H1 (cell line): ENCODE data around the gene VRK3. TPM values are rescaled to one million over a fixed set of nuclear protein-coding genes. Genes with fewer than 3 reads are reported as not detected.

Source experiments
- CTCF ChIA-PET: fragments of 300-600 bp; sonication (Branson Sonifier 250); formaldehyde crosslinking; loops from one replicate; lab custom pipeline; 2021; ENCODE audit not compliant: partially characterized antibody; lab: Charles Lee
- POLR2A ChIA-PET: fragments of 300-600 bp; sonication (Branson Sonifier 250); formaldehyde crosslinking; loops from one replicate; lab custom pipeline; 2021; ENCODE audit warnings: inconsistent platforms; ENCODE audit not compliant: partially characterized antibody; lab: Charles Lee
- DNase-seq, 2 experiments: peaks; one replicate each; pipeline versions ENCODE4 v3.0.0 to v3.0.0-alpha.2; 2010 to 2022; ENCODE audit warnings: low spot score in 2 of 2, low read depth in 1 of 2, mixed read lengths in 1 of 2
- FAIRE-seq: peaks from 2 replicates; lab custom pipeline; 2011; peaks lifted over from hg19 to GRCh38; lab: Jason Lieb, UNC
- H2AFZ ChIP-seq: 2 replicates; pipeline ENCODE4 v1.8.1; 2012; ENCODE audit warnings: low read length, inconsistent platforms
- H2AK5ac ChIP-seq: 2 replicates; pipeline ENCODE4 v1.6.1; 2013; ENCODE audit warnings: low read depth, low read length
- H2BK120ac ChIP-seq: replicated peaks from 2 replicates; pipeline ENCODE3; 2013; ENCODE audit warnings: low read depth, low read length, inconsistent platforms
- H2BK12ac ChIP-seq: 2 replicates; pipeline ENCODE4 v1.6.1; 2013; ENCODE audit warnings: low read depth, low read length
- H2BK15ac ChIP-seq: 2 replicates; pipeline ENCODE4 v1.6.1; 2013; ENCODE audit warnings: low read length
- H2BK20ac ChIP-seq: 2 replicates; pipeline ENCODE4 v1.6.1; 2013; ENCODE audit warnings: low read length
- H2BK5ac ChIP-seq: 2 replicates; pipeline ENCODE4 v1.6.1; 2013; ENCODE audit warnings: low read depth, low read length
- H3K14ac ChIP-seq: 2 replicates; pipeline ENCODE4 v1.6.1; 2013; ENCODE audit warnings: inconsistent platforms; ENCODE audit not compliant: insufficient read length
- H3K18ac ChIP-seq: 2 replicates; pipeline ENCODE4 v1.6.1; 2013; ENCODE audit warnings: low read length; ENCODE audit errors: extremely low read depth
- H3K23ac ChIP-seq: 2 replicates; pipeline ENCODE4 v1.6.1; 2013; ENCODE audit warnings: inconsistent platforms; ENCODE audit not compliant: insufficient read length
- H3K23me2 ChIP-seq: 2 replicates; pipeline ENCODE4 v1.6.1; 2013; ENCODE audit warnings: low read depth, low read length
- H3K27ac ChIP-seq: 2 replicates; pipeline ENCODE4 v1.6.1; 2011; ENCODE audit warnings: low read depth, low read length, inconsistent platforms
- H3K27me3 ChIP-seq, 4 experiments: replicated peaks in 1 of 4; 1 replicate in 1 of 4; 2 replicates in 3 of 4; pipeline versions ENCODE4 v1.6.1 to v1.8.1; 2011 to 2013; ENCODE audit warnings: low read length in 3 of 4, mild to moderate bottlenecking in 3 of 4, inconsistent platforms in 2 of 4, mixed read lengths in 2 of 4, moderate library complexity in 1 of 4; ENCODE audit not compliant: control insufficient read depth in 3 of 4, insufficient read depth in 3 of 4; ENCODE audit errors: extremely low read depth in 1 of 4
- H3K36me3 ChIP-seq, 4 experiments: 2 replicates each; pipeline versions ENCODE4 v1.6.1 to v1.8.1; 2011 to 2013; ENCODE audit warnings: mild to moderate bottlenecking in 4 of 4, low read length in 3 of 4, moderate library complexity in 2 of 4, control low read depth in 1 of 4, inconsistent platforms in 1 of 4; ENCODE audit not compliant: insufficient read depth in 4 of 4, control insufficient read depth in 2 of 4
- H3K4ac ChIP-seq: replicated peaks from 2 replicates; pipeline ENCODE3; 2013; ENCODE audit warnings: low read length, low read depth, mixed read lengths, inconsistent platforms; ENCODE audit not compliant: insufficient read length
- H3K4me1 ChIP-seq, 4 experiments: replicated peaks in 1 of 4; 1 replicate in 1 of 4; 2 replicates in 3 of 4; pipeline versions ENCODE4 v1.6.1 to v1.8.1; 2011 to 2013; ENCODE audit warnings: low read length in 3 of 4, inconsistent platforms in 2 of 4, mixed read lengths in 1 of 4; ENCODE audit not compliant: insufficient read depth in 4 of 4, control insufficient read depth in 3 of 4
- H3K4me2 ChIP-seq, 2 experiments: 2 replicates each; pipeline versions ENCODE4 v1.6.1 to v1.8.1; 2011 to 2013; ENCODE audit warnings: low read depth in 2 of 2, low read length in 2 of 2, control low read depth in 1 of 2, inconsistent platforms in 1 of 2, mild to moderate bottlenecking in 1 of 2; ENCODE audit not compliant: insufficient read depth in 1 of 2
- H3K4me3 ChIP-seq, 4 experiments: fragments of 200-600, 300-600 bp in 1 of 4; sonication (generic), shearing (Covaris generic), sonication (Bioruptor Twin) in 1 of 4; 2 replicates each; pipeline versions ENCODE4 v1.5.1 to v1.8.1; 2011 to 2016; ENCODE audit warnings: low read length in 4 of 4, low read depth in 3 of 4, control low read depth in 2 of 4, inconsistent platforms in 2 of 4, mild to moderate bottlenecking in 2 of 4, mixed read lengths in 1 of 4, moderate library complexity in 1 of 4; ENCODE audit not compliant: insufficient read depth in 2 of 4; ENCODE audit errors: extremely low read depth in 1 of 4
- H3K56ac ChIP-seq: replicated peaks from 2 replicates; pipeline ENCODE3; 2013; ENCODE audit warnings: low read depth, mild to moderate bottlenecking, mixed read lengths, low read length, inconsistent platforms; ENCODE audit not compliant: insufficient read length
- H3K79me1 ChIP-seq: 2 replicates; pipeline ENCODE4 v1.6.1; 2013; ENCODE audit warnings: low read depth, low read length, control low read depth
- H3K79me2 ChIP-seq, 2 experiments: 2 replicates each; pipeline versions ENCODE4 v1.6.1 to v1.8.1; 2012 to 2013; ENCODE audit warnings: low read length in 2 of 2, mild to moderate bottlenecking in 2 of 2, inconsistent platforms in 1 of 2; ENCODE audit not compliant: insufficient read depth in 2 of 2, control insufficient read depth in 1 of 2
- H3K9ac ChIP-seq, 4 experiments: replicated peaks in 1 of 4; 1 replicate in 1 of 4; 2 replicates in 3 of 4; pipeline versions ENCODE4 v1.6.1 to v1.8.1; 2011 to 2013; ENCODE audit warnings: low read depth in 3 of 4, low read length in 3 of 4, control low read depth in 2 of 4, mild to moderate bottlenecking in 2 of 4, moderate library complexity in 2 of 4, inconsistent platforms in 1 of 4; ENCODE audit errors: extremely low read depth in 1 of 4
- H3K9me3 ChIP-seq, 2 experiments: 2 replicates each; pipeline versions ENCODE4 v1.6.1 to v1.8.1; 2012 to 2013; ENCODE audit warnings: mild to moderate bottlenecking in 2 of 2, moderate library complexity in 2 of 2, control low read depth in 1 of 2, inconsistent platforms in 1 of 2, low read depth in 1 of 2, low read length in 1 of 2, mixed read lengths in 1 of 2; ENCODE audit not compliant: insufficient read depth in 2 of 2
- H4K20me1 ChIP-seq, 2 experiments: replicated peaks in 1 of 2; 2 replicates each; pipeline versions ENCODE3 to v1.8.1; 2011 to 2013; ENCODE audit warnings: inconsistent platforms in 2 of 2, low read length in 2 of 2, mild to moderate bottlenecking in 1 of 2; ENCODE audit not compliant: insufficient read depth in 2 of 2, control insufficient read depth in 1 of 2
- H4K5ac ChIP-seq: 2 replicates; pipeline ENCODE4 v1.6.1; 2013; ENCODE audit warnings: low read length, low read depth, mixed read lengths, inconsistent platforms; ENCODE audit not compliant: insufficient read length
- H4K8ac ChIP-seq: 2 replicates; pipeline ENCODE4 v1.8.0; 2013; ENCODE audit warnings: mild to moderate bottlenecking, moderate library complexity, low read length, inconsistent platforms; ENCODE audit not compliant: insufficient read depth; ENCODE audit errors: extremely low read depth
- H4K91ac ChIP-seq: replicated peaks from 2 replicates; pipeline ENCODE3; 2013; ENCODE audit warnings: low read length, mixed read lengths, inconsistent platforms; ENCODE audit not compliant: insufficient read length
- GABPA ChIP-seq: IDR thresholded peaks from 2 replicates; pipeline ENCODE4 v1.6.1; 2011; ENCODE audit warnings: mild to moderate bottlenecking, low read length, moderate library complexity, borderline replicate concordance; ENCODE audit not compliant: insufficient read depth
- GTF2F1 ChIP-seq: IDR thresholded peaks from 2 replicates; pipeline ENCODE4 v1.6.1; 2012; ENCODE audit warnings: low read depth, low read length, improper control_type of control experiment, borderline replicate concordance
- JUND ChIP-seq: IDR thresholded peaks from 2 replicates; pipeline ENCODE4 v1.6.1; 2011; ENCODE audit warnings: mild to moderate bottlenecking, improper control_type of control experiment, low read length
- SP1 ChIP-seq: IDR thresholded peaks from 2 replicates; pipeline ENCODE4 v1.6.1; 2011; ENCODE audit warnings: low read depth, low read length
- TAF1 ChIP-seq: IDR thresholded peaks from 2 replicates; pipeline ENCODE4 v1.6.1; 2011; ENCODE audit warnings: mild to moderate bottlenecking, low read depth, low read length
- TAF7 ChIP-seq: optimal IDR thresholded peaks from 2 replicates; pipeline ENCODE3; 2011; ENCODE audit warnings: low read depth, mild to moderate bottlenecking, inconsistent platforms, low read length, moderate library complexity, borderline replicate concordance
- WGBS, 2 experiments: shearing (Covaris generic) in 1 of 2; methylation state at CpG; one replicate each; pipeline versions ENCODE4 v1.1.6 to v1.1.7; 2013 to 2015; ENCODE audit warnings: low lambda C conversion rate in 2 of 2, mixed read lengths in 2 of 2, inconsistent platforms in 1 of 2, low coverage in 1 of 2, missing lambda C conversion rate in 1 of 2; ENCODE audit not compliant: insufficient replicate concordance in 2 of 2, insufficient coverage in 1 of 2, insufficient read length in 1 of 2; ENCODE audit errors: extremely low coverage in 1 of 2, missing lambda C conversion rate in 1 of 2; 5-methylcytosine and 5-hydroxymethylcytosine counted together
- polyA plus RNA-seq, 7 experiments: library from polyadenylated mRNA; depleted of rRNA in 3 of 7; stranded (reverse) in 5 of 7; unstranded in 2 of 7; fragments of >200 nt in 5 of 7; fragments of 200-250 nt in 2 of 7; gene quantifications; 1 replicate in 5 of 7; 2 replicates in 1 of 7; 4 replicates in 1 of 7; pipeline versions ENCODE4 v1.2.1 to v1.2.3, GENCODE V29; 2011 to 2013; ENCODE audit warnings: missing spikeins in 2 of 7, mixed read lengths in 2 of 7
- total RNA-seq: library from RNA; stranded (reverse); fragmentation: NEBNext Ultra II Directional; extraction: Animal tissue kit (Norgen Biotek cat#: 25700); gene quantifications from 2 replicates; pipeline ENCODE4 v1.2.1, GENCODE V29; 2021

The VRK3 gene
- total and polyA plus RNA-seq, 2 of the 8 experiments (the other 6 are each of a cell fraction or from before 2014, with no cell fraction given): 21.3 to 36.1 TPM

DNA sequence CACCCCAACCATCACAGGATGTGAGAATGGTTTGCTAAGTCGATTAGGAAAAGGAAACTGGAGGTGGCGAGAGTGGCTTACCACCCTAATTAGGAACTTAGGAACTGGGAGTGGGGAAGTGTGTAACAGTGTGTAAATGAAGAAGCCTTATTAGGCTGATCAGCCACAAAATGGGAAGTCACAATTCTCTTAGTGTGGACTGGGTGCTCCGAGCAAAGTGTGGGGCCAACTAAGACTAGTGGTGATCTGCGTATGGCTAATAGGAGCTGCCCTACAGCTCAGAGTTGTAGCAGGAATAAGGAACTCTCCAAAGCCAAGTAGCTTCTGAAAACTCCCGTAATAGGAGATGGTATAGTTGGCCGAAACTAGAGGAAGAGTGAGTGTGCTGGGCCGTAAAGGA, 71.8 kb downstream of the VRK3 start:
- Histone ChIP-seq H2BK120ac (no peak overlapping the region), H2BK12ac (no peak overlapping the region), H3K79me1 (no peaks in the 10 kb centered on the region), H3K4me3 (no peak overlapping the region), H4K91ac (no peak overlapping the region), H4K8ac (no peak overlapping the region), H4K5ac (no peak overlapping the region), H3K23ac (no peak overlapping the region), H3K4ac (no peak overlapping the region), H3K27ac (no peak overlapping the region), H2BK20ac (no peak overlapping the region), H3K27me3 (no peaks in the 10 kb centered on the region), H3K79me2 (no peaks in the 10 kb centered on the region), H2BK15ac (no peak overlapping the region), H2AK5ac (no peak overlapping the region), H3K18ac (no peak overlapping the region), H2BK5ac (no peak overlapping the region; the same call in 1 of the 2 replicates), H3K14ac (no peak overlapping the region), H2AFZ (no peak overlapping the region), H3K23me2 (no peaks in the 10 kb centered on the region), H3K9ac (no peak overlapping the region), H4K20me1 (peaks cover 0 to 1% of the 10 kb centered on the region in 2 experiments), H3K4me1 (peaks cover 0 to 17% (median 8%) of the 10 kb centered on the region in 4 experiments; a peak in 6 of 7 replicates)
- CTCF ChIA-PET: interaction anchor here (0.5 to 7.3 kb wide), 8 partner anchors 14 to 82 kb away, joined by 3 to 69 read pairs (median 5); no protein-coding TSS in a partner anchor
- POLR2A ChIA-PET: interaction anchor here (0.9 to 1.0 kb wide), 2 partner anchors 10 to 22 kb away, joined by 4 read pairs; no protein-coding TSS in a partner anchor
- WGBS, 2 experiments: 88% methylated on average over 7 of the region's 7 CpGs; no CpG with 5 or more reads in 1 of the 2 experiments
- FAIRE-seq: no peak
- DNase-seq: no peak
- TF ChIP-seq GABPA (no peak), SP1 (no peak), JUND (no peak), TAF1 (no peak), GTF2F1 (no peak), TAF7 (no peak)
- TF ChIP-seq, all 59 proteins: peak for 0
- H3K4me2 ChIP-seq: no peak overlapping the region; a peak in 1 of 4 replicates
- no peaks in the 10 kb centered on the region for H3K36me3 ChIP-seq
- H3K56ac ChIP-seq: no peak overlapping the region
- peaks cover 0 to 3% of the 10 kb centered on the region in 2 experiments; a peak in 1 of 4 replicates for H3K9me3 ChIP-seq
